Fibroblast of upper back skin (primary cell): Measurements from ENCODE around the gene SPOCD1.
"Not testable (repeated sequence)": the region's sequence is repeated elsewhere in the genome, so short reads cannot be mapped to it uniquely, and the experiment has no call there.

Experiments
- DNase-seq: peaks from one replicate; pipeline ENCODE4 v3.0.0-alpha.2; 2013

The SPOCD1 gene

GRCh38 chr1:31828926-31829690 is 13.3 kb upstream of the SPOCD1 start:
- no peak for DNase-seq

- no peak for DNase-seq
Measured at GRCh38 chr1:31828341-31828740, 12.5 kb upstream of the SPOCD1 start.

GRCh38 chr1:31823780-31824179 is 8.0 kb upstream of the SPOCD1 start:
- DNase-seq, result no peak

- DNase-seq, result no peak
Measured at GRCh38 chr1:31822766-31823165, 6.9 kb upstream of the SPOCD1 start.

DNA sequence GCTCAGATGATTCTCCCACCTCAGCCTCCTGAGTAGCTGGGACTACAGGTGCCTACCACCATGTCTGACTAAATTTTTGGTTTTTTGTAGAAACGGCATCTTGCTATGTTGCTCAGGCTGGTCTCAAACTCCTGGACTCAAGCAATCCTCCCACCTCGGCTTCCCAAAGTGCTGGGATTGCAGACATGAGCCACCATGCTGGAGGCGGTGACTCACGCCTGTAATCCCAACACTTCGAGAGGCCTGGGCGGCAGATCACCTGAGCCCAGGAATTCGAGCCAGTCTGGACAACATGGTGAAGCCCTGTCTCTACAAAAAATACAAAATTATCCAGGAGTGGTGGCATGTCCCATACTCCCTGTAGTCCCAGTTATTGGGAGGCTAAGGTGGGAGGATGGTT is 4.4 kb upstream of the SPOCD1 start:
- DNase-seq, result not testable (repeated sequence)

DNA sequence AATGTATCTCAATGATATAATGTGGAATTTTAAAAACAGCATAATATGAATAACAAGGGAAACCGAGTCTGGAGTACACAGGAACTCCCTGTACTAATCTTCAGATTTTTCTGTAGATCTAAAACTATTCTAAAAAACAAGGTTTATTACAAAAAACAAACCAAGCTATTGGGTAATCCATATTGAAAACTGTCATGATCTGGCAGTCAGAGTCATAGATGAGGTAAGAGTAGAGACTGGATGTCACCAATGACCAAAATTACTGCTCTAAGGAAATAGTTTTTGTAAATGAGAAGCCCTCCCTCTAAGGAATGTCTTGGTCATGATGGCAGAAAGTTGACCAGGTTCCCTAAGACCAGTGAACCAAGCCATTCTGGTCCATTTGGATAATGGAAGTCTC is 2.4 kb upstream of the SPOCD1 start:
- DNase-seq, result no peak

GRCh38 chr1:31816947-31817346 is 1.1 kb upstream of the SPOCD1 start:
- DNase-seq, result not testable (repeated sequence)

DNA sequence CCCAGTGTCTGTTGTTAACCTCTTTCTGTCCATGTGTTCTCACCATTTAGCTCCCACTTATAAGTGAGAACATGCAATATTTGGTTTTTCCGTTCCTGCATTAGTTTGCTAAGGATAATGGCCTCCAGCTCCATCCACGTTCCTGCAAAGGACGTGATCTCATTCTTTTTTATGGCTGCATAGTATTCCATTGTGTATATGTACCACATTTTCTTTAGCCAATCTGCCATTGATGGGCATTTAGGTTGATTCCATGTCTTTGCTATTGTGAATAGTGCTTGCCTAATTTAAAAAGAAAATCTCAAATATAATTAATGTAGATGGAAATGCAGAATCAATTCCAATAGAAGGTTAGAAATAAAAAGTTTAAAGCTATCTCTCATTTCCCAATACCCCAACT is 679 bp upstream of the SPOCD1 start:
- DNase-seq, result not testable (repeated sequence)

DNA sequence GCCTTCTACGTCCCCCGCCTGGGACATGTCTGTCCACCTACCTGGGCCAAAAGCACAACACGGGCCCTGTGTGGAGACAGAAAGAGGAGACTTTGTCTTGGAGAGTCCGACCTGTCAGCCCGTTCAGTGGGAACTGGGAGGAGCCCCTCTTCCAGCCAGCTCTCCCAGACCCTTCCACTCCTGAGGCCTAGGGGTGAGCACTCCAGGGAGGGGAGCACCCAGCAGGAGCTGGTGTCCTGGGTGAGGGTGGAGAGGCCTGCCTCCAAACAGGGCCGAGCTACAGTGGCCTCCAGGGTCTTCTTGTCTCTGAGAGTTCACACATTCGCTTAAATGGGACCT is 546 bp downstream of the SPOCD1 start:
- DNase-seq, result no peak

DNA sequence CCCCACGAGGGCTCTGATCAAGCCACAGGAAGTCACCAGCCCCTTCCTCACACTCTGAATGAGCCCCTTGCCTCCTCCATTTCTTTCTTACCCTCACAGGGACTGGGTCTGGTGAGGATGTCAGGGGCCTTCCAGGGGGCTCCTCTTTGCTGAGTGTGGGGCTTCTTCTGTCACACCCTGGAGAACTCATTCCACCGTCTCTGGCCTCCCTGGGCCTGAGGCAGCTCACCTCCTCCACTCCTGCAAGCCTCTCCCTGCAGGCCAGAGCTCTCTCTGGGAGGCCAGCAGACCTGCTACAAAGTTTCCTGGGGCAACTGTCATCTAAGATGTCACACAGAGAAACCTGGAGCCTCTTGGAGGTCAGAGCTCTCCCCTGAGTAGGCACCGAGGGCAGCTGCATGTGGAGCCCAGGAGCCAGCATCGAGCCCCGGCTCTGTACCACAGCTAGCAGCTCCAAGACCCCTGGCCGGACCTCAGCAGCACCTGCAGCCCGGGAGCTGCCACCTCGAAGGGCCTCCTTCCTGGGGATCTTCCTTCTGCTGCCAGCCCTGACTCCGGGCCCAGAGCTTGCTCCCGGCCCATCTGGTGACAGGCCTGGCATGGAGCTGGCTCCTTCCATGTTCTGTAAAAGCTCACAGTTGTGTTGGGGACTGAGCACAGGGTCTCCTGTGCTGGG is 1.1 kb downstream of the SPOCD1 start:
- DNase-seq, result no peak

GRCh38 chr1:31814041-31814511 is 1.7 kb downstream of the SPOCD1 start:
- DNase-seq, result no peak

DNA sequence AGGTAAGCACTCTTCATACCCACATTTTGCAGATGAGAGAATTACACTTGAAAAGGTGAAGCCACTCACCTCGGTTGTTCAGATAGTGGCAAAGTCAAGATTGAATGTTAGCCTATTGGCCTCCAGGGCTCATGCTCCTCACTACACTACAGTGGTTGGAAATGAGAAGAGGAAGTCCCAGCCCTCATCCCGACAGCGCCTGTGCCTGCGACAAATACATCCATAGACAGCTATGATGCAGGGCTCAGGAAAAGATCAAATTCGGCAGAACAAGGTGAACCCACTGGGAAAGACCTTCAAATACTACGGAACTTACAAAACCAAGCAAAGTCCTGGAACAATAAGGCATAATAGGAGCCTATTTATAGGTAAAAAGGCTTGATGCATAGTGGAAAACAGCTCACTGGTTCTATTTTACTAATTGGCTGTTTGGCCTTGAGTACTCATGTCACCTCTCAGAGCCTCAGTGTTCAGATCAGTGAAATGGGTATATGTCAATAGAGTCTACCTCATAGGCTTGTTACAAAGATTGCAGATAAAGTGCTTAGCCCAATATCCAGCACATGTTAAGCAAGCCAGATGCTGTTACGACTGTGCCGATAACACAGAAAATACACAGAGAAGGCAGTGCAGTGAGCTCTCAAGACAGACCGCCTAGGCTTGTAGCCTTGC is 3.5 kb downstream of the SPOCD1 start:
- DNase-seq, result no peak

- peak; percentile 63 for DNase-seq
Measured at GRCh38 chr1:31811605-31812004, 4.2 kb downstream of the SPOCD1 start.

DNA sequence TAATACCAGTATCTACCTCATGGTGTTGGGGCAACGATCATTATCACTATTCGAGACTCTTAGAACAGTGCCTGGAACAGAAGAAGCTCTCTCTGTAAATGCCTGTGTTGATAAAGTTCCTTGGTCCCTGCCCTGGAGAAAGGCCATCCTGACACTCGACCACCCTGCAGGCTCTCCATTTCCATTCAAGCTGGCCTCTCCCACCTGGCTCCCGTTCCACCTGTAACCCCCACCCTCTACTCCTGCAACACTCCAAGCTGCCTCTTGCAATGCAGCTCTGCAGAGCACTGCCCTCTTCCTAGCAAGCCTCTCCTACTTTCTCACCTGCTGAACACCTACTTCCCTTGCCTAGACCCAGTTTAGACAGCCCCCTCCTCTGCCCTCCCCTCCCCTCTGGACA is 6.1 kb downstream of the SPOCD1 start:
- DNase-seq, result no peak

- no peak for DNase-seq
Measured at GRCh38 chr1:31807273-31808048, 8.4 kb downstream of the SPOCD1 start.

- DNase-seq, result no peak
Measured at GRCh38 chr1:31805318-31805717, 10.5 kb downstream of the SPOCD1 start.

DNA sequence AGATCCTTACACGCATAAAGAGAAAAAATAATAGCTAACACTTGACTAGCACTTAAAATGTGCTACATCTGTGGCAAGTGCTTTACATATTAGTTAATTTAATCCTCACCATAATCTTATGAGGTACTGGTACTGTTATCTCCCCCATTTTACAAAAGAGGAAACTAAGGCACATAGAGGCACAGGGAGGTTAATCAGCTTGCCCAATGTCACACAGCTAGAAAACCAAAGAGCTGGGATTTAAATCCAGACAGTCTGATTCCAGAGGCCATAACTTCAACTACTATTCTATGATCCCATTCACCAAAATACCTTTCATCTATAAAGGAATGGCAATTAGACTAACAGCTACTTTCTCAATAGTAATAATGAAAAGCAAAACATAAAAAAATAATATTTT is 11.7 kb downstream of the SPOCD1 start:
- DNase-seq, result no peak

DNA sequence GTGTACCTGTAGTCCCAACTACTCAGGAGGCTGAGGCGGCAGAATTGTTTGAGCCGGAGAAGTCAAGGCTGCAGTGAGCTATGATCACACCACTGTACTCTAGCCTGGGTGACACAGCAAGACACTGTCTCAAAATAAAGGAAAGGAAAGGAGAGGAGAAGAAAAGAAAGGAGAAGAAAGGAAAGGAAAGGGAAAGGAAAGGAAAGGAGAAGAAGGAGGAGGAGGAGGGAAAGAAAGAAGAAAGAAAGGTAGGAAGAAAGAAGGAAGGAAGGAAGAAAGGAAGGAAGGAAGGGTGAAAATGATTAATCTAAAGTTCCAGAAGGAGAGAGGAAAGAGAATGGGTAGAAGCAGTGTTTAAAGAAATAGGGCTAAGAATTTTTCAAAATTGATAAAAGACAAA is 12.2 kb downstream of the SPOCD1 start:
- DNase-seq, result no peak

- no peak for DNase-seq
Measured at GRCh38 chr1:31802190-31803150, 13.4 kb downstream of the SPOCD1 start.

- no peak for DNase-seq
Measured at GRCh38 chr1:31801458-31801857, 14.4 kb downstream of the SPOCD1 start.

DNA sequence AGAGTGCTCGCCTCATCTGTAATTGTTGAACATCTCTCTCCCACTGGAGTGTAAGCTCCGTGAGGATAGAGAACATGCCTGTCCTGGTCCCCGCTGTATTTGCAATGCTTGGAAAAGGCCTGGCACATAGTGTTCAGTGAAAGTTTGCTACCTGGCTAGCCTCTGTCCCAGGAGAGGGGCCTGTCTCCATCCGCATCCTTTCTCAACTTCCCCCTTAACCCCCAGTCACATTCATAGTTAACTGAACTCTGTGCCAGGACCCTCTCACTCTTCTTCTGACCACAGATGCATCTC is 15.2 kb downstream of the SPOCD1 start:
- DNase-seq, result no peak
